Stimulated activated naive B cell treated with anti-CD40 and anti-IgM and Interleukin-4, amounts not matched to agents 10 μg/mL and 1 μg/mL and 100 μg/mL, for 72 hours (primary cell): Measurements from ENCODE around the gene COL9A3.
"Not testable (repeated sequence)": the region's sequence is repeated elsewhere in the genome, so short reads cannot be mapped to it uniquely, and the experiment has no call there.

ENCODE experiments used
- ATAC-seq, 2 donors: fragments of 150-1000 bp; cut with Tn5 transposase; replicated peaks; 2 replicates each; pipeline ENCODE4 v1.10.0; 2021; ENCODE audit warnings: moderate library complexity in 1 of 2
- DNase-seq: peaks from one replicate; pipeline ENCODE4 v3.0.0; 2021
- H3K27ac Mint-ChIP-seq: one replicate; pipeline ENCODE4 v1.8.0; 2022; ENCODE audit warnings: mild to moderate bottlenecking, mixed read lengths
- H3K27me3 Mint-ChIP-seq, 2 donors: one replicate each; pipeline ENCODE4 v1.8.0; 2022; ENCODE audit warnings: mixed read lengths in 2 of 2
- H3K36me3 Mint-ChIP-seq, 2 donors: one replicate each; pipeline ENCODE4 v1.8.0; 2022; ENCODE audit warnings: mixed read lengths in 2 of 2, mild to moderate bottlenecking in 1 of 2
- H3K4me1 Mint-ChIP-seq, 2 donors: one replicate each; pipeline ENCODE4 v1.8.0; 2022; ENCODE audit warnings: mixed read lengths in 2 of 2, mild to moderate bottlenecking in 1 of 2
- H3K4me3 Mint-ChIP-seq, 2 donors: one replicate each; pipeline ENCODE4 v1.8.0; 2022; ENCODE audit warnings: mild to moderate bottlenecking in 2 of 2, mixed read lengths in 2 of 2, moderate library complexity in 1 of 2
- H3K9me3 Mint-ChIP-seq, 2 donors: one replicate each; pipeline ENCODE4 v1.8.0; 2022; ENCODE audit warnings: mixed read lengths in 2 of 2, mild to moderate bottlenecking in 1 of 2

Gene COL9A3

GRCh38 chr20:62860924-62861691 is 44.3 kb downstream of the COL9A3 start:
- Mint-ChIP-seq H3K9me3 (peaks cover 4 to 7% of the 10 kb centered on the region in 2 donors), H3K27ac (no peak overlapping the region), H3K4me3 (peak overlapping the region; percentile 46 to 60), H3K27me3 (no peaks in the 10 kb centered on the region), H3K4me1 (peaks cover 20 to 32% of the 10 kb centered on the region in 2 donors), H3K36me3 (peaks cover 17 to 18% of the 10 kb centered on the region in 2 donors)
- DNase-seq (no peak), ATAC-seq (peak; percentile 48)

- Mint-ChIP-seq H3K4me3 (peak within 1 kb of the TSS; percentile 62 to 76), H3K4me1 (peaks cover 20 to 32% of the 10 kb centered on the region in 2 donors), H3K9me3 (peaks cover 4 to 7% of the 10 kb centered on the region in 2 donors), H3K27me3 (no peaks in the 10 kb centered on the region), H3K27ac (peak within 1 kb of the TSS; percentile 51), H3K36me3 (peaks cover 15 to 16% of the 10 kb centered on the region in 2 donors)
- ATAC-seq (peak; percentile 89 to 91), DNase-seq (peak; percentile 90)
Measured at GRCh38 chr20:62861726-62862336, 45.0 kb downstream of the COL9A3 start, which contains the start of gene TCFL5. TCFL5 (minus strand) TSS chr20:62861822; CDS start chr20:62861670, 152 bp downstream.

GRCh38 chr20:62864207-62864606 is 47.4 kb downstream of the COL9A3 start:
- H3K4me3 Mint-ChIP-seq: no peak overlapping the region
- ATAC-seq: no peak

GRCh38 chr20:62872184-62872847 is 55.5 kb downstream of the COL9A3 start:
- no peak overlapping the region for H3K4me3 Mint-ChIP-seq
- H3K27me3 Mint-ChIP-seq: peaks cover 10 to 20% of the 10 kb centered on the region in 2 donors
- H3K27ac Mint-ChIP-seq: no peak overlapping the region
- H3K36me3 Mint-ChIP-seq: no peaks in the 10 kb centered on the region
- H3K9me3 Mint-ChIP-seq: no peaks in the 10 kb centered on the region
- ATAC-seq (no peak), DNase-seq (no peak)
- peaks cover 11 to 35% of the 10 kb centered on the region in 2 donors for H3K4me1 Mint-ChIP-seq

More at GRCh38 chr20:62864207-62864606, 47.4 kb downstream of the COL9A3 start:
- Mint-ChIP-seq H3K27me3 (no peaks in the 10 kb centered on the region), H3K4me1 (peaks cover 12 to 18% of the 10 kb centered on the region in 2 donors), H3K27ac (no peak overlapping the region), H3K36me3 (peaks cover 2 to 3% of the 10 kb centered on the region in 2 donors), H3K9me3 (peaks cover 4 to 7% of the 10 kb centered on the region in 2 donors)
- no peak for DNase-seq

DNA sequence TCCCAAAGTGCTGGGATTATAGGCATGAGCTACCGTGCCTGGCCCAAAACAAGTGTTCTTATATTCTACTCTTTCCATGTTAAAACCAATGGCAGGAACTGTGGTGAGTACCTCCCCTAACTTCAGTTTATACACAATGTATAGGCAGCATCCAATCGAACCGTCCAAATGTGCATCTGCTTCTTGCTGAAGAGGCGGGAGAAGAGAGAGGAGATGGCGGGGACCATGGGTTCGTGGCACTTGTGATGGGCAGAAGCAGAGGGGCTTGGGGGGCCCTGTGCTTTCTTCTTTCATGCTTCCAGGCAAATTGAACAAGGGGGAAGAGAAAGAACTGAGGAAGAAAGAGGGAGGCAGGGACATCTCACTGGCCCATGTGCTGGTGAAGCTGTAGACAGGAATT is 56.0 kb downstream of the COL9A3 start:
- ATAC-seq (no peak), DNase-seq (no peak)
- H3K4me1 Mint-ChIP-seq: peaks cover 11 to 35% of the 10 kb centered on the region in 2 donors
- peaks cover 10 to 20% of the 10 kb centered on the region in 2 donors for H3K27me3 Mint-ChIP-seq
- H3K36me3 Mint-ChIP-seq: no peaks in the 10 kb centered on the region
- H3K9me3 Mint-ChIP-seq: no peaks in the 10 kb centered on the region
- H3K27ac Mint-ChIP-seq: peak overlapping the region; percentile 53
- no peak overlapping the region for H3K4me3 Mint-ChIP-seq

DNA sequence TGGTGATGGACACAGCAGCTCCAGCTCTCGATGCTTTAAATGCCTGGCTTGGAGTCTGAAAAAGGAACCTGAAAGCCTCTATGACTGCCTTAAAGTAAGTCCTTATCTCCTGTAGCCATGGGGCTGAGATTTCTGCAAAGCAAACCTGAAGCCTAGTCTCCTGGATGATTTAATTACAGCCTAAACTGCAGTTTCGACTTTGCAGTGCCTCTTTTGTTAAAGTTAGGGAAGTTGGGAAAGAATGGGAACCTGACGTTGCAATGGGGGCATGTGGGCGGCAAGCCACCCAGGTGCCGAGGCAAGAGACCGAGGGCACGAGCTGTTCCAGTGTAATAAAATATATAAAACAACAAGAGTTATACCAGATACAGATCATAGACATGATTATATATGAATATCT is 56.4 kb downstream of the COL9A3 start:
- Mint-ChIP-seq H3K9me3 (no peaks in the 10 kb centered on the region), H3K4me3 (peak overlapping the region in 1 of 2 donors; percentile 23), H3K4me1 (peaks cover 11 to 35% of the 10 kb centered on the region in 2 donors), H3K27ac (peak overlapping the region; percentile 39), H3K36me3 (peaks cover 2 to 3% of the 10 kb centered on the region in 2 donors), H3K27me3 (peaks cover 10 to 20% of the 10 kb centered on the region in 2 donors)
- DNase-seq: no peak
- no peak for ATAC-seq

GRCh38 chr20:62873681-62874031 is 56.8 kb downstream of the COL9A3 start:
- H3K4me1 Mint-ChIP-seq: peaks cover 11 to 35% of the 10 kb centered on the region in 2 donors
- H3K36me3 Mint-ChIP-seq, H3K9me3 Mint-ChIP-seq, ATAC-seq: not testable (repeated sequence)
- H3K27me3 Mint-ChIP-seq: peaks cover 10 to 20% of the 10 kb centered on the region in 2 donors
- H3K4me3 Mint-ChIP-seq: peak overlapping the region in 1 of 2 donors; percentile 23
- peak overlapping the region; percentile 39 for H3K27ac Mint-ChIP-seq
- peak; percentile 46 for DNase-seq

DNA sequence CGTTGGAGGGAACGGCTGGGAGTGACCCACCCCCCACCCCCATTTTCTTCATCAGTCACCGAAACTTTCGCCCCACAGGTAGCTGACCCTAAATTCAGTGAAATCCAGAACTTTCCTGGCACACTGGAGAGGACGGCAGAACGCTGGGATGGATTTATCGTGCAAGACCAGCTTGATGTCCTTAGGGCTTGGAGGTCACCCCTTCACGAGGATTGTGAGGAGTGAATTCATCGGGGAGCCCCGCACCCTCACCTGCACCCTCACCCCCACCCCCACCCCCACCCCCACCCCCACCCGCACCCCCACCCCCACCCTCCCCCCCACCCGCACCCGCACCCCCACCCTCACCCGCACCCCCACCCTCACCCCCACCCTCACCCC is 58.1 kb downstream of the COL9A3 start:
- no peak overlapping the region for H3K27ac Mint-ChIP-seq
- H3K27me3 Mint-ChIP-seq: peaks cover 10 to 20% of the 10 kb centered on the region in 2 donors
- ATAC-seq: no peak
- no peak for DNase-seq
- no peaks in the 10 kb centered on the region for H3K9me3 Mint-ChIP-seq
- H3K36me3 Mint-ChIP-seq: peaks cover 4 to 6% of the 10 kb centered on the region in 2 donors
- peaks cover 11 to 35% of the 10 kb centered on the region in 2 donors for H3K4me1 Mint-ChIP-seq
- no peak overlapping the region for H3K4me3 Mint-ChIP-seq

- Mint-ChIP-seq H3K9me3 (no peaks in the 10 kb centered on the region), H3K27ac (peak overlapping the region; percentile 73)
- peak; percentile 20 to 21 for ATAC-seq
Measured at GRCh38 chr20:62875419-62876361, 58.8 kb downstream of the COL9A3 start.

DNA sequence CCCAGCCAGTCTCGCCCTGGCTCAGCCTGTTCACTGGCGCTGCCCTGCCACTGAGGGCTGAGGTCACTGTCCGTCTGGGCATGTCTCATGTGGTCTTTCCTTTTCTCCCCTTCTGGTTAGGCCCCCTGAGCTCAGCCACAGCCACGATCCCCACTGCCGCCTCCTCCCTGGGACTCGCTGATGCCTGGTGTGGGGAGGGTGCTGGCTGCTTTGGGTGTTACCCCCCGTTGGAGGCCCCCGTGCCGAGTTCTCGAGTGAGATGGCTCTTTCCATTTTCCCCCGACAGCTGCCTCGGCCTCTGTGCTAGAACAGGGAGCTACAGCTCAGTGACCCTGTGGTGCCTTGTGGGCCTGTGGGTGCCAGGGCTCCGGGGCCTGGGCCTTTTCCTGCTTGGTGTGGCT is 59.7 kb downstream of the COL9A3 start:
- Mint-ChIP-seq H3K4me1 (peaks cover 13 to 35% of the 10 kb centered on the region in 2 donors), H3K9me3 (no peaks in the 10 kb centered on the region), H3K36me3 (peaks cover 6 to 9% of the 10 kb centered on the region in 2 donors), H3K4me3 (peak overlapping the region in 1 of 2 donors; percentile 63), H3K27me3 (peaks cover 10 to 15% of the 10 kb centered on the region in 2 donors), H3K27ac (peak overlapping the region; percentile 86)
- ATAC-seq (peak; percentile 23 to 35), DNase-seq (no peak)

More at GRCh38 chr20:62875419-62876361, 58.8 kb downstream of the COL9A3 start:
- Mint-ChIP-seq H3K4me1 (peaks cover 11 to 35% of the 10 kb centered on the region in 2 donors), H3K4me3 (peak overlapping the region; percentile 44 to 53), H3K36me3 (peaks cover 4 to 6% of the 10 kb centered on the region in 2 donors), H3K27me3 (peaks cover 10 to 17% of the 10 kb centered on the region in 2 donors)
- DNase-seq: no peak

DNA sequence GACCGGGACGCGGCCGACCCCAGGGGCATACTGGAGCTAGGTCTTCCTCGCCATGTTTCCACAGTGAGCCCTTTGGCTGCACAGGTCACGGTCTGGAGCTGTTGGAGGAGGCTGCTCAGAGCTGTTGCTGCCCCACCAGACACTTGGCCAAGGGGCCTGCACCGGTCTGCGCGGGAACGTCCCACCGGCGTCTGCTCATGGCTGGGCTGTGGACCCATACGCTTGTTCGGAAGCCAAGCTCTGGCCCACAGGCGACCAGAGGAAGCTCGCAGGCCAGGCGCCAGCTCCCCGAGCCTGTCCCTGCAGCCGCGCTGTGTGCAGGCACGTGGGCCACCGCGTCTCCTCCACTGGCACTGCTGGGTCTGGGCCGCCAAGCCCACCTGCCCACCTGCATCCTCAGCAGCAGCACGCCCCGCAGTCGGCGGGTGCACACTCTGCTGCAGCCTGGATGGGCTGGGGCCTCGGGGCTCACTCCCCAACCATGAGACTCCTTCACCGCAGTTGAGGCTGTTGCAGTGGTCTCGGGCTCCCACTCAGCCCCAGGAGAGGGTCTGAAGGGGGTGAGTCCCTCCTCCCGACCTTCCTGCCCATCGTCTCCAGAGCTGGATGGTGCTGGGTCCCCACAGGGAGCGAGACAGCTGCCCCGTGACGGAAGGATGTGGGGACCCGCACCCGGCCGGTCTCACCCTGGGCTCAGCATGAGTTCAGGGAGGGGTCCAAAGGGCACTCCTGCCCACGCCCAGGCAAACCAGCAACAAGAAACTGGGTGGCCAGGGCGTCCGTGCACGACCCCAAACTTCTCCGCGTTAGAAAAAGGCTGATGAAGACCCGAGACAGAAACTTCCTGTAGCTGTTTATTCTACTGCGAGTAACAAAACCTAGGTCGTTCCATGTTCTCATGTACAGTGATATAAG is 60.3 kb downstream of the COL9A3 start:
- peak; percentile 27 to 34 for ATAC-seq
- Mint-ChIP-seq H3K9me3 (no peaks in the 10 kb centered on the region), H3K4me3 (no peak overlapping the region)

DNA sequence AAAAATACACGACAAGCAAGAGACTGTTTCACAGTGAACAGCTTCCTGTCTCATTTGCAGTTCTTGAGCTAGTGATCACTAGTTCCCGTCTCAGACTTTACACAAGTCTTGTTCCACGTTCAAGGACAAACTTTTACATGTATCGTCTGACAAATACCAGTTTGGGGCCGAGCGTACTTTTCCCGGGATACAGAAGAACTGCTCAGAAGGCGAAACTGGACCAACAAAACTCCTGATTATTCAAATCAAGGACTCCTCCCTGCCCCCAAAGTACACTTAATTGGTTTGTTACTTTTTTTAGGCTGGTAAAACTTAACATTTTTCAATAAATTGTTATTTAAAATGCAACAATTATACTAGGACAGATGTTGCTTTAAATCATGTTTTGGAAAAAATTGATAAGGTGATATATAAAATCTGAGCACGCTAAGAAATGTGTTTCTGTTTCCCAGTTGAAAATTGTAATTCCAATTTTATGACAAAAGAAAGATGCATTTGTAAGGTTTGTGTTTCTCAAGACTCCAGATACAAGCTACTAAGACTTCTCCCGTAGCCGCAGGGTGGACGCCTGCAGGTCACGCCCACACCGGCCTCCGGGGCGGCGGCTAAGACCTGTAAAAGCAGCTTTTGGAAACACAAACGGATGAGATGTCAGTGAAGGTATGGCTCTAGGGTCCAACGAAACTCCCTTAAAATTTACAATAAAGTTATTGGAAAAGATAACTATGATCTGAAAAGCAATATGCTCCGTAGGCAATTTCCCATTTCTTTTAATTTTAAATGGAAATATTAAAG is 61.6 kb downstream of the COL9A3 start:
- no peak overlapping the region for H3K4me3 Mint-ChIP-seq
- H3K9me3 Mint-ChIP-seq: no peaks in the 10 kb centered on the region
- peaks cover 9 to 10% of the 10 kb centered on the region in 2 donors for H3K27me3 Mint-ChIP-seq
- DNase-seq (no peak), ATAC-seq (no peak)
- peaks cover 13 to 27% of the 10 kb centered on the region in 2 donors for H3K4me1 Mint-ChIP-seq
- H3K27ac Mint-ChIP-seq: no peak overlapping the region
- H3K36me3 Mint-ChIP-seq: peaks cover 11 to 16% of the 10 kb centered on the region in 2 donors

More for the DNA sequence above, 60.3 kb downstream of the COL9A3 start:
- H3K27ac Mint-ChIP-seq: peak overlapping the region; percentile 86
- DNase-seq: no peak
- peaks cover 11 to 16% of the 10 kb centered on the region in 2 donors for H3K36me3 Mint-ChIP-seq
- H3K4me1 Mint-ChIP-seq: peaks cover 13 to 35% of the 10 kb centered on the region in 2 donors
- peaks cover 10 to 15% of the 10 kb centered on the region in 2 donors for H3K27me3 Mint-ChIP-seq
